ENCODE results near the gene NDUFA12. TPM values are rescaled to one million over a fixed set of nuclear protein-coding genes. Genes with fewer than 3 reads are reported as not detected.
A peak's percentile ranks its signal among the peaks of the same experiment; 100 is the strongest.

NDUFA12 gene
- total RNA-seq, 1 donor from 2014 or later, result 41.7 TPM

- peak; percentile 12 for ATAC-seq
- no peak for DNase-seq (ENCODE audit: low spot score)
Measured at GRCh38 chr12:94982456-94982855, 21.0 kb downstream of the NDUFA12 start.

- DNase-seq (ENCODE audit: low spot score) (no peak), ATAC-seq (peak; percentile 44)
Measured at GRCh38 chr12:94980577-94980976, 22.9 kb downstream of the NDUFA12 start.

- no peak for DNase-seq (ENCODE audit: low spot score)
- ATAC-seq, result no peak
Measured at GRCh38 chr12:94979941-94980340, 23.6 kb downstream of the NDUFA12 start.

- ATAC-seq (no peak), DNase-seq (ENCODE audit: low spot score) (no peak)
Measured at GRCh38 chr12:94977766-94978468, 25.6 kb downstream of the NDUFA12 start.

DNA sequence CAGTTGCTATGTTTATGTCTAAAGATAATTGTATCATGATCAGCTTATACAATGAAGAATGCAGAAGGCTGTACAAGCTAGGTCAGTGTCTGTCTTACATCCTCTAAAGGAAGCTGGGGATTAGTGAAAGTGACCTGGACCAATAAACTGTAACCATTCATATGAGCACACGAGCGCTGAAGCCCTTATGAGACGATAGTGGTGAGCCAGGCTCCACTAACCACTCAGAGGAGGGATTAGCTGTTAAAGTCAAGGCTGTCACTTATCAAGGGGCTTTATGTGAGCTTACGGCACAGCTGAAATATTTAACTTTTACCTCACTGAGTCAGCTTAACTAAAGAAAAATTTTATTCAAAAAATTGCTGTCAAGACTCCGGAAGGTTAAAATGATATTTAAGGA, 30.3 kb downstream of the NDUFA12 start:
- ATAC-seq (no peak), DNase-seq (ENCODE audit: low spot score) (no peak)

DNA sequence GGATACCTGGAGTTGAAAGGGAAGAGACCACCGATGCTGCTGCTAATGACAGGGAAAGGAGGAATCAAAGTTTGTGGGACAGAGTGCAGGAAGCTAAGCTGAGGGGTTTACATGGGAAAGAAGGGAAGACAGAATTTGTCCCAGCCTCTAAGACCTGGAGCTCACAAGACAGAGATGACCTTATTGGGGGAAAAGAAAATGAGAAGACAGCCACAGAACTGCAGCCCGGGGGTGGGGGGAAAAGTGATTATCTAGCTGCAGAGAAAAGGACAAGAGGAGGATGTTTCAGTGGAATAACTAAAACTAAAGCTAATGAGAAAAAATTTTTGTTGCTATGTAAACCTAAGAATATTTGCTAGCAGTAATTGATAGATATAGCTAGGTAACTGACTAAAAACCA, 30.7 kb downstream of the NDUFA12 start:
- DNase-seq (ENCODE audit: low spot score) (no peak), ATAC-seq (no peak)

DNA sequence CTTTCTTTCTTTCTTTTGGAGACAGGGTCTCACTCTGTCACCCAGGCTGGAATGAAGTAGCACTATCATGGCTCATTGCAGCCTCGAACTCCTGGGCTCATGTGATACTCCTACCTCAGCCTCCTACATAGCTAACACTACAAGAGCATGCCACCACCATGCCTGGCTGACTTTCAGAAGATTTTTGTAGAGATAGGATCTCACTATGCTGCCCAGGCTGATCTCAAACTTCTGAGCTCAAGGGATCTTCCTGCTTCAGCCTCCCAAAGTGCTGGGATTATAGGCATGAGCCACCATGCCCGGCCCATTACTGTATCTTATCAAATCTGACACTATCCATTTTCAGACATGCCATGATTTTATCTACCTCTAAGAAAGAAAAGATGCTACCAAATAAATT, 31.6 kb downstream of the NDUFA12 start:
- no peak for DNase-seq (ENCODE audit: low spot score)
- no peak for ATAC-seq

DNA sequence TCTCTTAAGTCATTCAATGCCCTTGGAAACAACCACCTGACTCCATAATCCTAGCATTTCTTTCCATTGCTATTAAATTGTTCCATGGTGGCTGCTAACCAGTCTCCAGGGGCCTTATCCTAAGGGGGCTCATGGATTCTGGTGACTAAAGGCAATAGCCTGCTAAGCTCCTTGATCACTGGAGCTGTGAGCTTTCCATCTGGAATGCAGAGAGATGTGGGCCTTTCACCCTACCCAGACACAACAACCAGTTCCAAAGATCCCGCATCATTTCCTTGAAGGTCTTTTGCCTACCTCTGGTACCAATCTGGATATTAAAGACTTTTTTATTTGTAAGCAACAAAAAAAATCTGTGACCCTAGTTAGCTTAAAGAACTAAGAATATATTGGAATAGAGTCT, 32.9 kb downstream of the NDUFA12 start:
- DNase-seq (ENCODE audit: low spot score), result no peak
- no peak for ATAC-seq

DNA sequence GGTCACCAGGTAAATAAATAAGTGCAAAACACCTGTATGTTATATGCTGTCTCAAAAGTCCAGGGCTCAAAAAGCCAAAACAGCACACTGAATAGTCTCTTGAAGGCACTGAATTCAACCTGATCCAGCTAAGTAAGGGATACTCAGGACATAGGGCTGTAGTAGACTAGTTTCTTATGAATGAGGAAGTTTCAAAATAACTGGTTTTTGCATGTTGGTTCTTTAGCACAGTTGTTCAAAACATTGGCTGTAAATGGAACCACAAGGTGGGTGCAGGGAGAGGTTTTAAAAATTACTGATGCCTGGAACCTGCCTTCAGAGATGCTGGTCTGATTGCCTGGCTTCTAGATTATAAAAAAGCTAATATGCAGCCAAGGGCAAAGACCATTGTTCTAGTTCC, 34.1 kb downstream of the NDUFA12 start:
- DNase-seq (ENCODE audit: low spot score) (no peak), ATAC-seq (no peak)

GRCh38 chr12:94965982-94966630, 37.4 kb downstream of the NDUFA12 start:
- DNase-seq (ENCODE audit: low spot score) (no peak), ATAC-seq (no peak)

DNA sequence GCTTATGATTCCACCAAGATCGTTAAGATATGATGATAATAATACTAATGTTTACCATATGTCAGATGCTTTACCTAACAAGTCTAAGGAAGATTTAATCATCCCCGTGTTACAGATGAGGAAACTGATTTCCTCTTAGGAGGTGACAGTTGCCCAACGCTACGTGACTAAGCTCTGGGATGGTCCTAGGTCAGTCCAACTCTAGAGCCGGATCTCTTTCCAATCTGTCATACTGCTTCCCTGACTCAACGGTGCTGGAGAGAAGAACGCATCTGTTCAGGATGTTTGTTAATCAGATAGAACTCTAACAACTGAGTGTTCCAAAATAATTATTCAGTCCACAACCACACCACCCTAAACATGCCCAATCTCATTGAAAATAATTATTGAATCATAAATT, 39.8 kb downstream of the NDUFA12 start:
- DNase-seq (ENCODE audit: low spot score), result no peak
- no peak for ATAC-seq

DNA sequence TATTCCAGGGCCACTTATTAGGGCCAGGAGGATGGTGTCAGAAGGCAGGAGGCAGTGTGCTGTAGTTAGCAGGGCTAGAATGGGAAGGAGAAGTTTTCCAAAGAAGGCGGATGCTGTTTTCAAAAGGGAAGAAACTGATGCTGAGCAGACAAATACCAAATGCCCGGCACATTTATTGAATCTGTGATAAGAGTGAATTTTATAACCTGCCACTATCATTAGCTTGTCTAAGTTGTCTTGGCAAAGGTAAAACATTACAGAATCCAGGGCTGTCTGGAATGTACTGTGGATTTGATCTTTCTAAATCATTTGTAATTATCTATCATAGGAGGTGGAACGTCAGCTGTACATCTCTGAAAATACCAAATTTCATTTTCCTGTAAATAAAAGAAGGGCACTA, 40.8 kb downstream of the NDUFA12 start:
- no peak for ATAC-seq
- no peak for DNase-seq (ENCODE audit: low spot score)

- DNase-seq (ENCODE audit: low spot score) (no peak), ATAC-seq (no peak)
Measured at GRCh38 chr12:94961911-94962310, 41.6 kb downstream of the NDUFA12 start.

- no peak for ATAC-seq
- no peak for DNase-seq (ENCODE audit: low spot score)
Measured at GRCh38 chr12:94961256-94961824, 42.2 kb downstream of the NDUFA12 start.

- DNase-seq (ENCODE audit: low spot score), result no peak
- ATAC-seq, result no peak
Measured at GRCh38 chr12:94957006-94957405, 46.5 kb downstream of the NDUFA12 start.

DNA sequence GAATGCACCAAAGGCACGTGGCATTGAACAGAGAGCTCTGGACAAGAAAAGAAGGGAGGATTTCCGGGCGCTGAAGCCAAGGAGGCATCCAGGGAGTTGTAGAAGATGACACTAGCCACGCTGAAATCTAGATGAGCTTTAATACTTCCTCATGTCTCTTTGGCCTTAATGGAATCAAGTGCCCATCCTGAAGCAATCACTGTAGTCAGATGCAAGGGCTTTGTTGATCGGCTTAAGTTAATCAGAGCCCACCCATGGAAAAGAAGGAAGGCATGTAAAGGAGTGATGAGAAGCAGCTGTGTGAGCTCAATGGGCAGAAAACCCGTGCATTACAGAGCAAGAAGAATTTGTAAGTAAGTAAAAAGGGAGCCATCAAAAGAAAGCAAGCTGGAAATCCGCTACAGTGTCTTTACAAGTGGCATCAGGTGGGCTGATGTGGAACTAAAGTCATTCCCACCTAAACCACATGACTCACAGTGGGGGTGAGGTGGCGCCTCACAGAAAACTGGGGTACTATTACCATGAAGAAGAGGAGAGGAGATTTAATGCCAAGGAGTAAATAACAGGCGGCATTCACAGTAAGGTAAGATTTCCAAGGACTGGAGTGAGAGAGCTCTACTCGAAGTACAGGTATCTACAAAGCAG, 48.4 kb downstream of the NDUFA12 start:
- DNase-seq (ENCODE audit: low spot score) (no peak), ATAC-seq (no peak)

DNA sequence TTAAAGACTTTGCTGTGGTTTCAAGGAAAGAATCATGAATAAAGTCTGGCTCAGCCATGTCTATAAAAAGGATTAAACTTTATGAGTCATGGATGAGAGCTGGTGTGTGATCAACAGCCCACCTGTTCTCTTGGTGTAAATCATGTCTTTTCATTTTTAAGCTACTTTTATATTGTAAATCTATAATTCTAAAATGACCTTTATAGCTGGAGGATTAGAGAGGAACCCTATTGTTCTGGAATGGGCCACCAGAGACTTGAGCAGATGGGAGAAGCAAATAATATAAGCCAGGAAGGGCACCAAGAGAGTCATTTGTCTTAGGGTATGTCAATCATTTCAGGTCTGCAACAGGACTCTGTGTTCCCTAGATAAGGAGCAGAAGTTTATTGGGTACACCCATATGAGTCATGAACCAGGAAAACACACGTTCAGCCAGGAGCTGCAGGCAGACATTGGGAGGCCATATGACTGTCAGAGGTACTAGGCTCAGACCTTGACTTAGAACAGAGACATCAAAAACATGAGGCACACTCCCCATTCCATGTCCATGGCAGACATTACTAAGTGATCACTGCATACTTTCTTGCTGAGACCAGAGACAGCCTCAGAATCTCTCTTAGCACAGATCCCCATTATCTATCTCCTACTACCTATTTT, 49.3 kb downstream of the NDUFA12 start:
- no peak for DNase-seq (ENCODE audit: low spot score)
- ATAC-seq, result no peak

GRCh38 chr12:94952325-94952724, 51.2 kb downstream of the NDUFA12 start:
- ATAC-seq (no peak), DNase-seq (ENCODE audit: low spot score) (no peak)

DNA sequence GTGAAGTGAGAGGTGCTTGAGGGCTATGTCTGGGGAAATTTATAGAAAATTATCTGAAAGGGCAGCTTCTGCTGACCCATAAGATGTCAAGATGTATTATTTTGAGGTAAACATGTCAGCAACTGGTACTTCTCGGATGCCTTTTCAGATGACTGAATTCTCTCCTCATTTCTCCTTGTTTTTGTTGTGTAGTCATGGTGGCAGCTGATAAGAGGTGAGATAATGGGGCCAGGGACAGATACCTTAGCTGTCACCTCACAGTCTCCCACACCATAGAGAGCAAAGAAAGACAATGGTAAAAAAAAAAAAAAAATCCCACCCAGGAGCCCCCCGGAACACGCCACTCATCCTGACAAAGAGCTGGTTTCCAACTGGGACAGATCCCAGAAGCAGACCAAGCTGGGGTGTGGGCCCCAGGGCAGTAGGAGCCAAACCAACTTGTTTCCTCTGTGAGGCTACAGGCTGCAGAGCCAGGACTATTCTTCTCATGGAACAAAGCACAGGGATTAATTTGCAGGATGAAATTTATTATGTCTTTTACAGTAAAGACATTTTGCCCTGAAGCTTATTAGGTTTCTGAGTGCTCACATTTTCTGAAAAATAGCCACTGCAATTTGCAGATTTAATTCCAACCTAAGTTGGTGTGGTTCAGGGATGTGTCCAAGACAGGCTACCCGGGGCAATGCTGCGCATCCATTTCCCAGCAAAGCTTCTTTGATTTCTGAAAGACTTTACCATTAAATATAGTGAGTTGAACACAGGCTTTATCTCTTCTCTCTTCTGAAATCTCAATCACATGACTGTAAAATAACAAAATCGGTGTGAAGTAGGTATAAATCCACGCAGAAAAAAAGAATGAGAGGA, 52.2 kb downstream of the NDUFA12 start:
- ATAC-seq (no peak), DNase-seq (ENCODE audit: low spot score) (no peak)

- ATAC-seq (no peak), DNase-seq (ENCODE audit: low spot score) (no peak)
Measured at GRCh38 chr12:94948232-94948810, 55.2 kb downstream of the NDUFA12 start.

Data from left lobe of liver (tissue), 2 donors.